Measurements from ENCODE around the gene ARL3. TPM values are rescaled to one million over a fixed set of nuclear protein-coding genes. Genes with fewer than 3 reads are reported as not detected.

The ARL3 gene
- 6.1 and 6.6 TPM in 2 replicates for total RNA-seq

GRCh38 chr10:102713814-102714620 lies at the start of gene ARL3:
ARL3 (minus strand) TSS chr10:102714397; CDS start chr10:102714275, 122 bp downstream.

GRCh38 chr10:102743588-102744373 lies 29.6 kb upstream of the ARL3 start, which contains the start of gene WBP1L:
WBP1L (plus strand) TSS chr10:102743948; CDS start chr10:102744054, 106 bp downstream.

GRCh38 chr10:102714621-102715455 lies 641 bp upstream of the ARL3 start, which contains the start of gene SFXN2:
SFXN2 (plus strand) TSS chr10:102714636; CDS start chr10:102726637, 12,001 bp downstream.

GRCh38 chr10:102644066-102644645 lies 70.0 kb downstream of the ARL3 start, which contains the start of gene TRIM8:
TRIM8 (plus strand) TSS chr10:102644479; CDS start chr10:102644618, 139 bp downstream.

Other genes starting within 250 kb of the ARL3 start
- gene ACTR1A, start 211.7 kb downstream of the ARL3 start, total RNA-seq = 148 and 157 TPM in 2 replicates
- 3.3 and 4.3 TPM in 2 replicates for gene SUFU, start 210.4 kb downstream of the ARL3 start, total RNA-seq
- 61.3 and 82.2 TPM in 2 replicates for gene TRIM8, start 69.9 kb downstream of the ARL3 start, total RNA-seq
- 2.7 and 6.4 TPM in 2 replicates for gene SFXN2, start 239 bp upstream of the ARL3 start, total RNA-seq
- 39.2 and 43.9 TPM in 2 replicates for gene WBP1L, start 29.6 kb upstream of the ARL3 start, total RNA-seq
- not detected in 2 replicates for gene CYP17A1, start 123.0 kb upstream of the ARL3 start, total RNA-seq
- gene BORCS7, start 139.9 kb upstream of the ARL3 start, total RNA-seq = 13.1 and 13.9 TPM in 2 replicates
- gene AS3MT, start 155.1 kb upstream of the ARL3 start, total RNA-seq = 0.09 and 1.5 TPM in 2 replicates
- 2.9 and 3.9 TPM in 2 replicates for gene CNNM2, start 203.9 kb upstream of the ARL3 start, total RNA-seq